ENCODE data around the gene TMEM200A.
"Not testable (repeated sequence)": the region's sequence is repeated elsewhere in the genome, so short reads cannot be mapped to it uniquely, and the experiment has no call there.

TMEM200A gene

DNA sequence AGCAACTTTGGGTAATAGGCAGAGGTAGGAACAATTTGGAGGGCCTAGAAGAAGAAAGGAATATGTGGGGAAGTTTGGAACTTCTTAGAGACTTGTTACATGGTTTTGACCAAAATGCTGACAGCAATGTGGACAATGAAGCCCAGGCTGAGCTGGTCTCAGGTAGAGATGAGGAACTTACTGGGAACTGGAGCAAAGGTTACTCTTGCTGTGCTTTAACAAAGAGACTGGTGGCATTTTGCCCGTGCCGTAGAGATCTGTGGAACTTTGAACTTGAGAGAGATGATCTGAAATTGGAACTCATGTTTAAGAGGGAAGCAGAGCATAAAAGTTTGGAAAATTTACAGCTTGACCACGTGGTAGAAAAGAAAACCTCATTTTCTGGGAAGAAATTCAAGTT, 28.3 kb upstream of the TMEM200A start:
- no peak for DNase-seq
- intact Hi-C loops (cut with DNase I; ENCODE audit: low total_unique reads): no loop called here

DNA sequence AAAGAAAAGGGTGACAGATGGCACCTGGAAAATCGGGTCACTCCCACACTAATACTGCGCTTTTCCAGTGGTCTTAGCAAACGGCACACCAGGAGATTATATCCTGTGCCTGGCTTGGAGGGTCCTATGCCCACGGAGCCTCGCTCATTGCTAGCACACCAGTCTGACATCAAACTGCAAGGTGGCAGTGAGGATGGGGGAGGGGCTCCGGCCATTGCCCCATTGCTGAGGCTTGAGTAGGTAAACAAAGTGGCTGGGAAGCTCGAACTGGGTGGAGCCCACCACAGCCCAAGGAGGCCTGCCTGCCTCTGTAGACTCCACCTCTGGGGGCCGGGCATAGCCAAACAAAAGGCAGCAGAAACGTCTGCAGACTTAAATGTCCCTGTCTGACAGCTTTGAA, 19.5 kb upstream of the TMEM200A start:
- H3K4me1 ChIP-seq; H3K4me3 ChIP-seq; H3K27me3 ChIP-seq; H3K36me3 ChIP-seq; H3K27ac ChIP-seq; intact Hi-C loops (cut with DNase I; ENCODE audit: low total_unique reads); H3K9me3 ChIP-seq; DNase-seq: not testable (repeated sequence)

More for the DNA sequence above, 28.3 kb upstream of the TMEM200A start:
- Histone ChIP-seq H3K9me3 (no peaks in the 10 kb centered on the region), H3K4me1 (no peaks in the 10 kb centered on the region), H3K36me3 (no peaks in the 10 kb centered on the region), H3K4me3 (no peak overlapping the region), H3K27ac (no peak overlapping the region), H3K27me3 (no peaks in the 10 kb centered on the region)
- TF ChIP-seq, protein P1, sequence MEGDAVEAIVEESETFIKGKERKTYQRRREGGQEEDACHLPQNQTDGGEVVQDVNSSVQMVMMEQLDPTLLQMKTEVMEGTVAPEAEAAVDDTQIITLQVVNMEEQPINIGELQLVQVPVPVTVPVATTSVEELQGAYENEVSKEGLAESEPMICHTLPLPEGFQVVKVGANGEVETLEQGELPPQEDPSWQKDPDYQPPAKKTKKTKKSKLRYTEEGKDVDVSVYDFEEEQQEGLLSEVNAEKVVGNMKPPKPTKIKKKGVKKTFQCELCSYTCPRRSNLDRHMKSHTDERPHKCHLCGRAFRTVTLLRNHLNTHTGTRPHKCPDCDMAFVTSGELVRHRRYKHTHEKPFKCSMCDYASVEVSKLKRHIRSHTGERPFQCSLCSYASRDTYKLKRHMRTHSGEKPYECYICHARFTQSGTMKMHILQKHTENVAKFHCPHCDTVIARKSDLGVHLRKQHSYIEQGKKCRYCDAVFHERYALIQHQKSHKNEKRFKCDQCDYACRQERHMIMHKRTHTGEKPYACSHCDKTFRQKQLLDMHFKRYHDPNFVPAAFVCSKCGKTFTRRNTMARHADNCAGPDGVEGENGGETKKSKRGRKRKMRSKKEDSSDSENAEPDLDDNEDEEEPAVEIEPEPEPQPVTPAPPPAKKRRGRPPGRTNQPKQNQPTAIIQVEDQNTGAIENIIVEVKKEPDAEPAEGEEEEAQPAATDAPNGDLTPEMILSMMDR (IDR thresholded peaks at IDR 0.05): no peak

DNA sequence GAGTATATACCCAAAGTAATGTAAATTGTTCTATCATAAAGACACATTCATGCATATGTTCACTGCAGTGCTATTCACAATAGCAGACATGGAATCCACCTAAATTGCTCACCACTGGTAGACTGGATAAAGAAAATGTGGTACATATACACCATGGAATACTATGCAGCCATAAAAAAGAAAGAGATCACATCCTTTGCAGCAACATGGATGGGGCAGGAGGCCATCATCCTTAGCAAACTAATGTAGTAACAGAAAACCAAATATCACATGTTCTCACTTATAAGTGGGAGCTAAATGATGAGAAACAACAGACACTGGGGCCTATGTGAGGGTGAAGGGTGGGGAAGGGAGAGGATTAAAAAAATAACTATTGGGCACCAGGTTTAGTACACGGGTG, 11.5 kb upstream of the TMEM200A start:
- Histone ChIP-seq H3K27me3 (no peaks in the 10 kb centered on the region), H3K4me1 (no peaks in the 10 kb centered on the region), H3K36me3 (no peaks in the 10 kb centered on the region), H3K4me3 (no peak overlapping the region), H3K9me3 (peaks cover 0 to 6% (median 0%) of the 10 kb centered on the region in 3 donors), H3K27ac (no peak overlapping the region)
- TF ChIP-seq, protein P1 (IDR thresholded peaks at IDR 0.05): no peak
- intact Hi-C loops (cut with DNase I; ENCODE audit: low total_unique reads): no loop called here
- no peak for DNase-seq

DNA sequence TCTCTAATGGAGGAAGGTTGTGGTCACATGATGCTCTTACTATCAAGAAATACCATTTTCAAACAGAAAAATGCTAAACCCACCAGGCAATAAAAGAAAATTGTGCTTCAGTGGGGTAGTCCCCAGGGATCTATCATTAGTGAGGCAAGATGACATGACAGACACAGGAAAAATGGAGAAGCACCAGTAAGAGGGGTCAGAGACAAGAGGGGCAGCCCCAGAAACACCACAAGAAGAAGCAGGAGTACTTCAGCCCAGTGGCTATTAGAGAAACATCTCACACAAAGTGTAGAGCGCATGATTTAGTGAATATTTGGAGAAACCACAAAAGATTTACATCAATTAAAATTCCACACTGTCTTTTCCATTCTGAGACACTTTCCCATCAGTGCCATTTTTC, 10.2 kb upstream of the TMEM200A start:
- no peak for DNase-seq
- TF ChIP-seq, protein P1 (IDR thresholded peaks at IDR 0.05): no peak
- Histone ChIP-seq H3K9me3 (peaks cover 0 to 4% (median 0%) of the 10 kb centered on the region in 3 donors), H3K4me3 (no peak overlapping the region), H3K27ac (no peak overlapping the region), H3K36me3 (no peaks in the 10 kb centered on the region), H3K27me3 (no peaks in the 10 kb centered on the region), H3K4me1 (no peaks in the 10 kb centered on the region)
- intact Hi-C loops (cut with DNase I; ENCODE audit: low total_unique reads): no loop called here

DNA sequence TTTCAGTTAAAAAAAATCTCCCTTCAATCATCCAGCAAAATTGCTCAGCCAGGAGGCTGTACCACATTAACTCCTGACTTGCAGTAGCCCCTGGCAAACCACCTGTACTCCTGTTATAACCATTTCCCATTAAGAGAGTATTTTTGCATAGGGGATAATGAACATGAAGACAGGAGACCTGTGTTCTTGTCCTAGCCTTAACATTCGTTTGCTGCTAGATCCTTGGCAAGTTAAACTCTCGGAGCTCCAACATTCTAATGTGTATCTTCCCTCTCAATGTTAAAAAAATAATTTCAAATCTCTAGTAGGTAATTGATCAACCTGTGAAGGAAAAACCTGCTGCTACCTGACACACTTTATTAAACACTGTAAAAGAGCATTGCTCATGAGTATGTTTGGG, 8.4 kb upstream of the TMEM200A start:
- Histone ChIP-seq H3K9me3 (no peaks in the 10 kb centered on the region), H3K4me3 (no peak overlapping the region), H3K27me3 (no peaks in the 10 kb centered on the region), H3K4me1 (no peaks in the 10 kb centered on the region), H3K27ac (no peak overlapping the region), H3K36me3 (no peaks in the 10 kb centered on the region)
- intact Hi-C loops (cut with DNase I; ENCODE audit: low total_unique reads): no loop called here
- TF ChIP-seq, protein P1 (IDR thresholded peaks at IDR 0.05): no peak
- no peak for DNase-seq

DNA sequence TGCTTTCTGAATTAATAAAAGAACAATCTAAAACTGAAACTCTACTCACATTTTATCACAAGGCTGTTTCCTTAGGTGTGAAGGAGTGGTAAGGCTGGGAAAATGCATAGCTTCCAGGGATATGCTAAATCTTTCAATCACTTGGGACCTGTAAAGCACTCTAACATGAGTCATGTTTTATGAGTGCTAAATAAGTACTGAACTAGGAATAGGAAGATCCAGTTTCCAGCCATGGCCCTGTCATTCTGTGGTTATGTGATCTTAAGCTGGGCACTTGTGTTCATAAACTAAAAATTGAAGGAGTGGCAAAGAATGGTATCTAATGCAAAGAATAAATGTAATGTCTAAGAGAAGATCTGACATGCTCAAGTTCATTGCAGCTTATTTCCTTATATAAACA, 6.1 kb upstream of the TMEM200A start:
- DNase-seq: no peak
- Histone ChIP-seq H3K4me3 (no peak overlapping the region), H3K4me1 (no peaks in the 10 kb centered on the region), H3K9me3 (no peaks in the 10 kb centered on the region), H3K27me3 (peaks cover 0 to under 1% of the 10 kb centered on the region in 2 donors), H3K27ac (no peak overlapping the region), H3K36me3 (no peaks in the 10 kb centered on the region)
- intact Hi-C loops (cut with DNase I; ENCODE audit: low total_unique reads): no loop called here
- TF ChIP-seq, protein P1 (IDR thresholded peaks at IDR 0.05): no peak
